Measurements from ENCODE around the gene AFP.

AFP gene

GRCh38 chr4:73439445-73439844, 3.4 kb downstream of the AFP start:
- no peak for DNase-seq

GRCh38 chr4:73439991-73440390, 4.0 kb downstream of the AFP start:
- no peak for DNase-seq

GRCh38 chr4:73440653-73441052, 4.6 kb downstream of the AFP start:
- no peak for DNase-seq

DNA sequence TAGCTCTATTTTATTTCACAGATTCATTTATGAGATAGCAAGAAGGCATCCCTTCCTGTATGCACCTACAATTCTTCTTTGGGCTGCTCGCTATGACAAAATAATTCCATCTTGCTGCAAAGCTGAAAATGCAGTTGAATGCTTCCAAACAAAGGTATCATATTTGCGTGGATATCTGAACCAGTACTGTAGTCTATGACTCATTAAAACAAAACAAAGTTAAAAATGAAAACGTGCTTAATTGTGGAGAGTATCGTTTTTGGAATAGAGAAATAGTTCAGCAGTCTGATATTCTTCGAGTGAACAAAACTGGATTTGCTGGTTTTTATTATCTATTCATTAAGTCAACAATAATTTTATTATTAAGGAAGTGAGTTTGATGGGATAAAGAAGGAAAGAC, 6.3 kb downstream of the AFP start:
- DNase-seq = no peak

- no peak for DNase-seq
Observed at GRCh38 chr4:73443224-73443623, 7.2 kb downstream of the AFP start.

GRCh38 chr4:73445383-73446335, 9.6 kb downstream of the AFP start:
- no peak for DNase-seq

- no peak for DNase-seq
Observed at GRCh38 chr4:73446336-73446938, 10.4 kb downstream of the AFP start.

- no peak for DNase-seq
Observed at GRCh38 chr4:73447671-73448070, 11.7 kb downstream of the AFP start.

DNA sequence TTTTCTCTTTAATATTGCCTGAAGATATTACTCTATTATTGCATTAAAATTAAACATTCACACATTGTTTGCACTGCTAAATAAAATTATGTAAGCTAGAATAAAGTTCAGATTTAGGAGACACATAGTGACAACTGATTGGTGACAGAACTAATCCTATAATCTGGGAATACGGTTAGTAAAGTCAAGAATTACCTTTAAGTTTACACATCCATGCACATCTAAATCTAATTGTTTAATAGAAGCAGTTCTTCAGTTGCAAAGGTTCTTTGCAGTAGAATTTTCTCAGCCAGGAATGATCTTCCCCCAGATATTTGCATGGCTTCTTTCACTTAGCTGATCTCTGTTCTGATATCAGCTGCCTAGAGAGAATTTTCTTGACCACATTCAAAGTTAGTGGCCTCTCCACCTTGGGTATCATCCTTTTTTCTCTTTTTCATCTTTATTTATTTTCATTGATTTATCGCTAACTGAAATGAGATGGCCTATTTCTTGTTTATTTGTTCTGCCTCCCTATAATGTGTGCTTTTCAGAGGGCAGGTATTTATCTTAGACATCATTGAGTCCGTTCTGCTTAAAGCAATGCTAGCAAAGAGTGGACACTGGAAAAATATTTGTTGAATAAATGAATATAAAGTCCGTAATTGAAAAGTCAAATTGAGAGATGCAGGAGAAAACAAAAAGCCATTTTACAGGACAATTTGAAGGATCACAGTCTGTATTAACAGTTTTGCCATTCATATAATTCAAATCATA, 12.6 kb downstream of the AFP start:
- no peak for DNase-seq

DNA sequence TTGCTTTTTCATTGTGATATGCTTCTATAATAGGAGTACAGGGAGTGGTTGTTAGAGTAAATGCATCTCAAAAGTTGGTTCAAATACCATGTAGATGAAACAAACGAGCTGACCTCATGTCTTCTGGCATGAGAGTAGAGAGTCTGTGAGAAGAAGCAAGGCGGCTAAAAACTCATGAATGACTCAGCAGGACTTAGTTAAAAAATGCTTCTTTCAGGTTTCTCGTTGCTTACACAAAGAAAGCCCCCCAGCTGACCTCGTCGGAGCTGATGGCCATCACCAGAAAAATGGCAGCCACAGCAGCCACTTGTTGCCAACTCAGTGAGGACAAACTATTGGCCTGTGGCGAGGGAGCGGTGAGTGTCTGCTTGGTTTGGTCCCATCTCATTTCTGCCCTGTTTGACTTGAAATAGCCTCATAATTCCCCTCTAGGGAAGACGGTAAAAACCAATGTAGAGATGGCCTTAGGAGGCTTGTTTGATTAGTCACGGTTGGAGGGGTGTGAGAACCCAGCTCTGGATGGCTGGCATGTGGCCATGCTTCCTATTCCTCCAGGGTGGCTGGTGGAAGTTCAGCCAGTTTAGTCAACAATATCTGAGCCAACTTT, 14.5 kb downstream of the AFP start:
- DNase-seq = no peak

- DNase-seq = no peak
Observed at GRCh38 chr4:73451404-73451803, 15.4 kb downstream of the AFP start.

GRCh38 chr4:73451981-73452747, 16.1 kb downstream of the AFP start:
- DNase-seq = no peak

- DNase-seq = no peak
Observed at GRCh38 chr4:73452953-73453700, 17.1 kb downstream of the AFP start.

- no peak for DNase-seq
Observed at GRCh38 chr4:73453701-73454005, 17.6 kb downstream of the AFP start.

DNA sequence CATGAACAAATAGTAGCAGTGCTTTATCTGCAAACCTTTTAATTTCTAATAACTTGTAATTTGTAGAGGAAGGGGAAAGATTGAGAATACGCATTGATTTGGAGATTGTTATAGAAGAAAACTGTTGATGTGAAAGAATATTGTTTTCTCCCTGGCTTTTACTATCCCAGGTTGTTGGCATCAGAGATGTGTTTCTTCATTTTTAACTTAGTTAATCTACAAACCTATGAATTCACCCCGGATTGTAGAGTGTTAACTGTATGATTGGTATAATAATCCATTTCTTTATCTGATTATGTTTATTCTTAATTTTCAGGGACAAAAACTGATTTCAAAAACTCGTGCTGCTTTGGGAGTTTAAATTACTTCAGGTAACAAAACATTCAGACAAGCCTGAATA, 18.9 kb downstream of the AFP start:
- no peak for DNase-seq

DNA sequence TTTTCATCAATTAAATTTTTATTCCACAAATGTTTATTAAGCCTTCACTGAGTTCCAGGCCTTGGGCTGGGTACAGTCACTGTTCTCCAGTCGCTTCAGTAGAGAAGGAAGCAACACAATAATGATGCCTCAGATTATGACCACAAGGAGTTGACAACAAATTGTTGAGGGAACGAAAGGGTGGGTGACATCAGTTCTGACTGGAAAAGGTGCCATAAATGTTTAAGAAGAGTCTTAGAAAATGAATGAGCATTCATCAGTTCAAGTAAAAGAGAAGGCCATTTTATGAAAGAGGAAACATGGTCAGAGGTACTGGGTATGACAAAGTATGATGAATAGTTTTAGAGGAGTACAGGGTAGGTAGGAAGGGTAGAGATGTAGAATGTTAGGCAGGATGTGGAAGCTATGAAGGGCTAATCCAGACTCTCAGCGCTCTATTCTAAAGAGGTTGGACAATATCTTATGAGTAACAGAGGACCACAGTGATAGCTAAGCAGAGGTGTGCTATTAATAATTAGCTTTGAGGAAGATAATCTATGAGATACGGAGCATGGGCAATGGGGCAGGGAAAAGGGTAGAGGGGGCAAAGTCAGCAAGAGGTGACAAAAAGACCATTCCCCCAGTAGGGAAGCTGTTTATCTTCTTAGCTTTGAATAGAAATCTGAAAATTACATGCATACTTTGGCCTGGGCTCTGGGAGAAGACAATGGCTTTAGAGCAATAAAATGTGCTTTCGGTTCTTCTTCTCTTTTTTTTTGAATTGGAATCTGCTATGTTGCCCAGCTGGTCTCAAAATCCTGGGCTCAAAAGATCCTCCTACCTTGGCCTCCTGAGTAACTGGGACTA, 20.4 kb downstream of the AFP start:
- no peak for DNase-seq

GRCh38 chr4:73458184-73459047, 22.4 kb downstream of the AFP start:
- DNase-seq = no peak

GRCh38 chr4:73459048-73459421, 23.0 kb downstream of the AFP start:
- DNase-seq = no peak

GRCh38 chr4:73460913-73461522, 25.0 kb downstream of the AFP start:
- no peak for DNase-seq

DNA sequence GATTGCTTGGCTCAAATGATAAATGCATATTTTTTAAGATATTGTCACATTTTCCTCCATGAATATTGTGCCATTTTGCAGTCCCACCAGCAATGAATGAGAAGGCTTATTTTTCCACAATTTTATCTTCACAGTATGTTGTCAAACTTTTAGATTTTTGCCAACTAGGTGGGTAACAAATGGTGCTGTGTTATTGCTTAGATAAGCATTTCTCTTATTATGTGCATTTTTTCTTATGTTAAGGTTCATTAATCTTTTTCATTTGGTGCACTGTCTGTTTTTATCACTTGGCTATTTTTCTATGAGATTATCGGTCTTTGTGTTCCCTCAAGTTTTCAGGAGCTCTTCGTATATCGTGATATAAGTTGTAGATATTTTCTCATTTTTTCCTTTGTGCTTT, 32.1 kb downstream of the AFP start:
- no peak for DNase-seq

Data from activated T-cell treated with anti-CD3 and anti-CD28 coated beads, Interleukin-2, amount 50 U/mL, for 1 hour (primary cell).